ENCODE data around the gene CGB7. TPM values are rescaled to one million over a fixed set of nuclear protein-coding genes. Genes with fewer than 3 reads are reported as not detected.

The CGB7 gene
- total RNA-seq, 1 experiment from 2014 or later, result 1.2 TPM

- Histone ChIP-seq H2BK12ac (ENCODE audit: insufficient read length, low read depth, low read length) (no peak overlapping the region), H4K20me1 (ENCODE audit: control insufficient read depth, insufficient read depth, insufficient read length) (no peaks in the 10 kb centered on the region)
- DNase-seq, result peak; percentile 71
Measured at GRCh38 chr19:49073514-49074378, 16.2 kb upstream of the CGB7 start.

More at GRCh38 chr19:49073514-49074378, 16.2 kb upstream of the CGB7 start:
- Histone ChIP-seq H3K79me2 (ENCODE audit: insufficient read depth, low read length) (no peaks in the 10 kb centered on the region), H2BK15ac (ENCODE audit: low read depth, low read length) (no peak overlapping the region), H3K27ac (ENCODE audit: insufficient read length, low read depth, low read length) (no peak overlapping the region), H3K4ac (ENCODE audit: low read depth, low read length) (no peak overlapping the region), H4K91ac (ENCODE audit: insufficient read length, low read depth, low read length) (no peak overlapping the region), H3K4me1 (ENCODE audit: insufficient read depth, low read length) (no peaks in the 10 kb centered on the region), H2BK120ac (ENCODE audit: low read depth, low read length, poor library complexity, severe bottlenecking) (no peak overlapping the region), H3K9ac (ENCODE audit: extremely low read depth, insufficient read length, low read length) (no peak overlapping the region), H3K4me2 (ENCODE audit: insufficient read depth, insufficient read length, low read length) (no peak overlapping the region), H4K8ac (replicated peaks; ENCODE audit: insufficient read length, low read depth, low read length) (no peak overlapping the region), H3K23ac (ENCODE audit: insufficient read length, low read depth, low read length) (no peak overlapping the region), H3K56ac (ENCODE audit: insufficient read length, low read depth, low read length) (no peak overlapping the region), H3K23me2 (ENCODE audit: insufficient read length, low read depth, low read length, poor library complexity, severe bottlenecking) (no peaks in the 10 kb centered on the region), H2AFZ (ENCODE audit: low read length) (no peak overlapping the region), H2BK20ac (ENCODE audit: low read depth, low read length, poor library complexity, severe bottlenecking) (no peak overlapping the region), H2AK5ac (ENCODE audit: insufficient read length, low read length) (no peak overlapping the region), H3K14ac (ENCODE audit: insufficient read depth, low read length) (no peak overlapping the region), H2BK5ac (ENCODE audit: insufficient read length, low read length) (no peak overlapping the region), H3K79me1 (ENCODE audit: insufficient read depth, low read depth, low read length, poor library complexity, severe bottlenecking) (no peaks in the 10 kb centered on the region), H4K5ac (ENCODE audit: insufficient read length, low read depth, low read length) (no peak overlapping the region), H3K18ac (ENCODE audit: insufficient read length, low read depth, low read length) (no peak overlapping the region), H3K27me3 (ENCODE audit: insufficient read depth, low read length) (peaks cover 36% of the 10 kb centered on the region), H3K9me3 (ENCODE audit: control insufficient read depth, low read depth, low read length) (no peaks in the 10 kb centered on the region), H3T11ph (ENCODE audit: low read length) (no peak overlapping the region)
- H3K9me3 Mint-ChIP-seq, result peaks cover 9 to 11% of the 10 kb centered on the region in 2 experiments; a peak in 4 of 5 replicates
- TF ChIP-seq CTCF (conservative IDR thresholded peaks at IDR 0.05), result peak; percentile 60
- H3K27ac Mint-ChIP-seq, result no peak overlapping the region
- H3K27me3 Mint-ChIP-seq (ENCODE audit: low read depth), result peaks cover 74% of the 10 kb centered on the region
- WGBS (ENCODE audit: extremely low coverage, insufficient read length, low lambda C conversion rate), result no CpG with 5 or more reads among the region's 23 CpGs
- peak overlapping the region; percentile 38 to 77; a peak in 4 of 5 replicates for H3K4me3 Mint-ChIP-seq
- H3K4me1 Mint-ChIP-seq, result peaks cover 4 to 20% of the 10 kb centered on the region in 2 experiments; a peak in 3 of 4 replicates
- H3K36me3 Mint-ChIP-seq (ENCODE audit: insufficient read depth in 1 of 3, low read depth in 3 of 3), result peaks cover 0 to 1% (median 0%) of the 10 kb centered on the region in 3 experiments; a peak in 1 of 7 replicates

Measured in H9 (cell line).